HG03342 (cell line): ENCODE data around the gene LRRC56.

Source experiments
- ATAC-seq: cut with Tn5 transposase; IDR thresholded peaks from one replicate; pipeline ENCODE4 v1.9.1; 2021; ENCODE audit warnings: mild to moderate bottlenecking, moderate library complexity; ENCODE audit not compliant: unreplicated experiment

LRRC56 gene

GRCh38 chr11:556662-557256, 19.4 kb downstream of the LRRC56 start:
- no peak for ATAC-seq

- ATAC-seq, result no peak
These were observed 20.2 kb downstream of the LRRC56 start for GRCh38 chr11:557328-558132.

- no peak for ATAC-seq
These were observed 21.2 kb downstream of the LRRC56 start for GRCh38 chr11:558503-558902.

GRCh38 chr11:559020-559620, 21.8 kb downstream of the LRRC56 start:
- no peak for ATAC-seq

GRCh38 chr11:559712-560304, 22.5 kb downstream of the LRRC56 start:
- ATAC-seq, result no peak

GRCh38 chr11:560305-561147, 23.2 kb downstream of the LRRC56 start, which contains the start of the genes LMNTD2 and RASSF7:
LMNTD2 (minus strand) TSS chr11:560738; CDS start chr11:560716, 22 bp downstream.
RASSF7 (plus strand) TSS chr11:560970; CDS start chr11:561769, 799 bp downstream.
- peak; percentile 76 for ATAC-seq

- peak; percentile 28 for ATAC-seq
These were observed 24.0 kb downstream of the LRRC56 start for GRCh38 chr11:561148-562003.

GRCh38 chr11:562046-562645, 24.8 kb downstream of the LRRC56 start:
- no peak for ATAC-seq

GRCh38 chr11:563066-563811, 25.9 kb downstream of the LRRC56 start:
- no peak for ATAC-seq

GRCh38 chr11:563812-564578, 26.7 kb downstream of the LRRC56 start:
- no peak for ATAC-seq

- no peak for ATAC-seq
These were observed 28.7 kb downstream of the LRRC56 start for GRCh38 chr11:565921-566509.

GRCh38 chr11:567011-567628, 29.8 kb downstream of the LRRC56 start:
- no peak for ATAC-seq

- ATAC-seq, result no peak
These were observed 30.4 kb downstream of the LRRC56 start for GRCh38 chr11:567629-568292.

- ATAC-seq, result peak; percentile 90
These were observed 31.2 kb downstream of the LRRC56 start for GRCh38 chr11:568306-569157.

GRCh38 chr11:569158-569885, 32.0 kb downstream of the LRRC56 start:
- ATAC-seq, result peak; percentile 2
